AG09319 (cell line): ENCODE data around the gene SZT2.
"Not testable (repeated sequence)": the region's sequence is repeated elsewhere in the genome, so short reads cannot be mapped to it uniquely, and the experiment has no call there.

Experiments
- DNase-seq: peaks from one replicate; pipeline ENCODE4 v3.0.0-alpha.2; 2010; ENCODE audit warnings: low read depth; ENCODE audit errors: extremely low read depth
- TF ChIP-seq, protein P1 (sequence below): IDR thresholded peaks from 2 replicates; pipeline ENCODE4 v1.5.1; 2011; ENCODE audit warnings: low read depth, mild to moderate bottlenecking, inconsistent platforms, low read length, moderate library complexity

SZT2 gene

DNA sequence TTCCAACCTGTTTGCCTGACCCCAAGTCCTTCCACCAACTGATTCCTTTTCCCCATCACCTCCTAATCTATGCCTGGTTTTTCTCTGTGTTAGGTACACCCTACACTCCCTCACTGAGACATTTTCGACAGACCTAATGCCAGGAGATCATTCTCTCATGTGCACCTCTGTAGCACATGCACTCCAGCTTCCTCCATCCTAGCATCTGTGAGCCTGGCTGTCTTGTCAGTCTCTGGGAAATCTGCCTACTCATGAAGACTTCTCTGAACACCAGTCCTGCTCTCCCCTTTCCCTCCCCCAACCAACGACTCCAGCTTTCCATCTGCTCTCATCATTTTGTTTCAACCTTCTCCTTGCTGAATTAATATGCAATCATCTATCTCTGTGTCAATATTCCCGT is 1.1 kb upstream of the SZT2 start:
- DNase-seq: no peak
- TF ChIP-seq, protein P1, sequence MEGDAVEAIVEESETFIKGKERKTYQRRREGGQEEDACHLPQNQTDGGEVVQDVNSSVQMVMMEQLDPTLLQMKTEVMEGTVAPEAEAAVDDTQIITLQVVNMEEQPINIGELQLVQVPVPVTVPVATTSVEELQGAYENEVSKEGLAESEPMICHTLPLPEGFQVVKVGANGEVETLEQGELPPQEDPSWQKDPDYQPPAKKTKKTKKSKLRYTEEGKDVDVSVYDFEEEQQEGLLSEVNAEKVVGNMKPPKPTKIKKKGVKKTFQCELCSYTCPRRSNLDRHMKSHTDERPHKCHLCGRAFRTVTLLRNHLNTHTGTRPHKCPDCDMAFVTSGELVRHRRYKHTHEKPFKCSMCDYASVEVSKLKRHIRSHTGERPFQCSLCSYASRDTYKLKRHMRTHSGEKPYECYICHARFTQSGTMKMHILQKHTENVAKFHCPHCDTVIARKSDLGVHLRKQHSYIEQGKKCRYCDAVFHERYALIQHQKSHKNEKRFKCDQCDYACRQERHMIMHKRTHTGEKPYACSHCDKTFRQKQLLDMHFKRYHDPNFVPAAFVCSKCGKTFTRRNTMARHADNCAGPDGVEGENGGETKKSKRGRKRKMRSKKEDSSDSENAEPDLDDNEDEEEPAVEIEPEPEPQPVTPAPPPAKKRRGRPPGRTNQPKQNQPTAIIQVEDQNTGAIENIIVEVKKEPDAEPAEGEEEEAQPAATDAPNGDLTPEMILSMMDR: no peak

DNA sequence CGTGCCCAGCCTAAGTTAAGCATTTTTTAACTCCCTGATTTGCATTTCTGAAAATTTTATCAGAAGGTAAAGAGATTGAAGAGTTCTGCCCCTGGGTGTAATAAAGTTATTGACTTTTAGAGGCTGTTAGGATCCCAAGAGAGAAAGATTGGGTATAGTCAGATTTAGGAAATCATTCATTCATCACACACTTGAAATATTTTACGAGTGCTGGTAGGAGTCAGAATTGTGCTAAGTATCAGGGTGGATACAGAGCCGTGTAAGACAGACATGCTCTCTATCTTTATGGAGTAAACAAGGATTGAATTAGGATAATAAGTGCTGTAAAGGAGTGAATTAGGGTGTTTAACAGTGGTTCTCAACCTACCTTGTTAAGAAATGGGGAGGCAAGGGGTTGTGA is 3.0 kb downstream of the SZT2 start:
- TF ChIP-seq, protein P1: no peak

DNA sequence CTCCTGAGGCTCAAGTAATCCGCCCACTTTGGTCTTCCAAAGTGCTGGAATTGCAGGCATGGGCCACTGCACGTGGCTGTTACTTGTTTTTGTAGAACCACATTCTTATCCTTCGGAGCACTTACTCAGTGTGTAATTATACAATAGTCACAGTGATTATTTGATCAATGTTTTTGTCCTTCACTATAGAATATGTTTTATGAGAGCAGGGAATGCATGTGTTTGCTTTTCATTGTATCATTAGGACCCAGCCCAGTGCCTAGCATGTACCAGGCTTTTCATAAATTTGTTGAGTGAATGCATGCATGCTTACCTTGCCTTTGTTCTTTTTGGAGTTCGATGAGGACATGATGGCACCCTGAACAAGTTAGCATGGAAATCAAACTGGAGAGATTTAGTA is 5.8 kb downstream of the SZT2 start:
- TF ChIP-seq, protein P1: no peak
- no peak for DNase-seq

More for the DNA sequence above, 3.0 kb downstream of the SZT2 start:
- no peak for DNase-seq

DNA sequence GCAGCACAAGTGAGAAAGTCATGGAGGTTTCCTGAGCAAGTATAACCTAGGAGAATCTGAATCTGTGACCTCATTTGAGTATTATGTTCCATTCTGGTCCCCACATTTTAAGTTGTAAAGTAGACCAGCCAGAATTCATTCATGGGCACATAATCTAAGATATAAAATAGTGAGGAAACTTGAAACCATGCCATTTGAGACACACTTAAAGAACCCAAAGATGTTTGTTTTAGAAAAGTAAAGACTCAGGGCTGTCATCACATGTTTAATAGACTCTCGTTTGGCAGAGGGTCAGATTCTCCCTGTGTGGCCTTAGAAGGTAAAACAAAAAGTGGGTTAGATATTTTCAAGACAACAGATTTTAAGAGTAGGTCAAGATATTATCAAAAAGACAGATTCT is 6.4 kb downstream of the SZT2 start:
- TF ChIP-seq, protein P1: no peak
- no peak for DNase-seq

DNA sequence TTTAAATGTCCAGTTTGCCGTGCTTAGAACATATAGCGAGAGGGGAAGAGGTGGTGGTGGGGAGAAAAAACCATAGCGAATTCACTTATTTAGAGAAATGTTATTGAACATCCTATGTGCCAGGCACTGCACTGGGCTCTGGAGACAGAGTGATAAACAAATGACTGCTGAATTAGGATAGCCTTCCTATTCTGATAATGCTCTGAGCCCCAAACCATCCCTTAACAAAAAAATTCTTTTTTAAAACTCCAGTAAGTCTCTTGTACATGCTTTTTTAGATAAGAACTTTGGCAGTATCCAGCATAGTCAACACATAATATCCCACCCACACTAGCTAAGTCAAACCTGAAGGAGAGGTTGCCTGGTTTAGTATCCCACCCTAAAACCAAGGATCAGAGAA is 8.5 kb downstream of the SZT2 start:
- TF ChIP-seq, protein P1: no peak
- no peak for DNase-seq

DNA sequence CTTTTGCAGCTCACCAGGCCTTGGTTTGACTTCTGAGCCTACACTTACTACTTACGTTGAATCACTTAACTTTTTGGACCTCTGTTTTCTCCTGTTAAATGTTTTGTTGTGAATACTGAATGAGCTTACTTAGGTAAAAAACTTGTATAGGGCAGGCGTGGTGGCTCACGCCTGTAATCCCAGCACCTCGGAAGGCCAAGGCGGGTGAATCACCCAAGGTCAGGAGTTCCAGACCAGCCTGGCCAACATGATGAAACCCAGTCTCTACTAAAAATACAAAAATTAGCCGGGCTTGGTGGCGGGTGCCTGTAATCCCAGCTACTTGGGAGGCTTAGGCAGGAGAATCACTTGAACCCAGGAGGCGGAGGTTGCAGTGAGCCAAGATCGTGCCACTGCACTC is 10.7 kb downstream of the SZT2 start:
- not testable (repeated sequence) for DNase-seq

DNA sequence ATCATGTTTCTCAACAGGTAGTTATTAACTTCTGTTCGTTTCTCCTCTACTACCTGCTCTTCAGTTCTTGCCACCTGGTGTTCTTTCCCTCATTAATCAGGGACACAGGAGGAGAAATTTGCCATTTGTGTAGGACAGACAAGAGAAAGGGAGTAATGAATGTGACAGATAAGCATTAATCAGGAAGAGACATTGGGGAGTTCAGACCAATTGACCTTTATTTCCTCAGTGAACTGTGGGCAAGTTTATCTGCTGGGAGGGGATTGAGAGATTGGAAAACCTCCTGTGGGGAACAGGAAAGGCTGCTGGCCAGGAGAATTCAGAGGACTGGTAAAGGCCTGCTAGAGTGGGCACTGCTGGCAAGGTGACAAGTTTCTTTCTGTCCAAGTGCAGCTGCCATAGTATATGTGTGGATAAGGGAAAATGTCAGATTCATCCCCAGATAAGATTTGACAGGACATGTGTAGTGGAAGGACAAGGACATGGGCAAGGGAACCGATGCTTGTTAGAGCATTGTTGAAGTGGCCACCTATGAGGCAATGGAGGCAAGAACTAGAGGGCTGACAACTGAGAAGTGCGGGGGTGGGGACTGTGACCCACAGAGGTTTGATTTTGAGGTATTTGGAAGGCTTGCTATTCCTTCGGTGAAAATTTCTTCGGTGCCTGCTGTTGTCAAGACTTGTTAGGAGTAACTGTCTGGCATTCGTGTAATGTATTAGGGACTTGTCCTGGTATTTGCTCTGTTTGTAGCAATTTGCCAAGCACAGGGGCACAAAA is 12.6 kb downstream of the SZT2 start:
- no peak for DNase-seq

DNA sequence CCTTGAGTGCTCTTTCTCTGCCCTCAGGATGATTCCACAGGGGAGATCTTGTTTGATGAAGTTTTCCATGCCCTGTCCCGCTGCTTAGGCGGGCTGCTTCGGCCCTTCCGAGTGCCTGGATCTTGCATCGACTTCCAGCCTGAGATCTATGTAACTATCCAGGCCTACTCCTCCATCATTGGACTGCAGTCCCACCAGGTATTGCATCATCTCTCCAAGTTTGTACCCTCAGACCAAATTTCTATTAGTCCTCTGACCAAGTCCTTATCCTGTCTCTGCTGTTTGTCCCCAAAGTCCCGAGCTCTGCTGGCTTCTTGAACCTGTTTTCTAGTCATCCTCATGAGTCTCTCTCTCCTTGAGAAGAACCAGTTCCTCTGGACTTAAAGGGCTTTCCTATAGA is 14.7 kb downstream of the SZT2 start:
- TF ChIP-seq, protein P1: no peak

More for the DNA sequence above, 12.6 kb downstream of the SZT2 start:
- TF ChIP-seq, protein P1: no peak

More for the DNA sequence above, 14.7 kb downstream of the SZT2 start:
- no peak for DNase-seq
